Activated CD4-positive, alpha-beta T cell treated with anti-CD3 and anti-CD28 coated beads, Interleukin-2, amount 50 U/mL, for 16 hours (primary cell): ENCODE results near the gene BCL2.
A peak's percentile ranks its signal among the peaks of the same experiment; 100 is the strongest.

Source experiments
- DNase-seq: peaks from one replicate; pipeline ENCODE4 v3.0.0-alpha.2; 2020

BCL2 gene

DNA sequence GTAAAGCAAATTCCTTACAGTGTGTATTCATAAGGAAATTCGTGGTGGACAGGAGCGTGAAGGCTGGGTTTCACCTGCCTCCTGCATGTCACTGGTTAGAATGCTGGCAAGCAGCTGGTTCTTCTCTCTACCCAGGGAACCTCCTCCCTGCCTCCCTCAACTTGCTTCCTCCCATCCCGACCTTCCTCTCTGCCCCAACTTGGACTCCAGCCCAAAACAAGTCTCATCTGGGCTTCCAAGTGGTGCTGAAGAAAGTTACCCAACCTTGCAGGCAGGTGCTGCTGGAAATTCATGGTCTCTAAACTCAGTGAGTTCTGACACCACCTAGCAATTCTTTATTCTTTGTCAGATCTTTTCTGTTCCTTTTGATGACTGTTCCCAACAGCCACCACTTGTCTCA is 184.5 kb downstream of the BCL2 start:
- DNase-seq = no peak

DNA sequence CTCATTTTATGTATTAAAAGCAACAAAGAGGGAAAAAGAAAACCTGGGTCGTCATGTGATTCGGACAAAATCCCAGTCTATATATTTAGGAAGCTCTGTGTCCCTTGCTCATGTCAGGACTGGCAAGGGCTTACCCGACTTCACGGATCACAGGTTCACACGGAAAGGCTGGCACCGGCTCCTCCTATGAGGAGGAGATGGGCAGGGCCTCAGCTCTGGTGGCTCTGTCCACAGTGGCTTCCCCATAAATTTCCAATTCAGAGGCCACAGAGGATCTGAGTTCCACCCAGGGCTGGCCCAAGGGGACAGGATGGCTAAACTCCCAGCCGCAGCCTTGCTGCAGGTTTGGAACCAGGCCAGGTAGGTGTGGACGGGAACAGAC is 186.8 kb downstream of the BCL2 start:
- no peak for DNase-seq

DNA sequence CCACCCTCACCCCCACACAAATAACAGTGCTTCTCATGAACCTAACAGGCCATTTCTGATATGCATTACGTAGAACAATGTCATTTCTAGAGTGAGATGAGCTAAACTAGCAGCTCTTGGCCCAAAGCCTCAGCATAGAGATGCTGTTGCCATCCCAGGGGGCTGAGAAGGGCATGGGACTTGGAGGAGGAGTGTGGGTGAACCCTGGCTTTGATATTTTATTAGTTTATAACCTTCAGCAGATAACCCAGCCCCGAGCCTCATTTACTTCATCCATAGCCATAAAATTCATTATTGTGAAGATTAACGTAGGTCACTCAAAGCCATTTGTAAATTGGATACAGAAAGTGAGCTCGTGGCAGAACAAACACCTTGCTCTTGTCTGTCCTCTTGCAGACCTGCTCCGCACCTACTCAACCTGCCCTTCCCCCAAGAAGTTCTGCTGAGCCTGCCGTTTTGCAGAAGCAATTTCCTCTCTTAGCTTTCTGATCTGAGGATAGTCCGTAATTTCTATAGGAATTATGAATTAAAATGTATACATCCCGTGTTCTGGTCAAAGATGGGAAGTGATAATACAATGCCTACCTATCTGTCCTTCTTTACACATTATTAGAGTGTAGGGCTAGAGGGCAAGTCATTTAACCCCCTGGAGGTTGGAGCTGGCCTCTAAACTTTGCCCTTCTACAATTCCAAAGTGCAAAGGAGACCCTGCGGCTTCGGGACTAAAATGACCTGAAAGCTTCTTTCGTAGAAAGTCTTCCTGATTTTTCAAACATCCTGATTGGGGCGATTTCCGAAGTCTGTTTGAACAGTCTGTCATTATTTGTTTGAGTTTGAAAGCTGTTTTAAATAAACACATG is 187.4 kb downstream of the BCL2 start:
- no peak for DNase-seq

DNA sequence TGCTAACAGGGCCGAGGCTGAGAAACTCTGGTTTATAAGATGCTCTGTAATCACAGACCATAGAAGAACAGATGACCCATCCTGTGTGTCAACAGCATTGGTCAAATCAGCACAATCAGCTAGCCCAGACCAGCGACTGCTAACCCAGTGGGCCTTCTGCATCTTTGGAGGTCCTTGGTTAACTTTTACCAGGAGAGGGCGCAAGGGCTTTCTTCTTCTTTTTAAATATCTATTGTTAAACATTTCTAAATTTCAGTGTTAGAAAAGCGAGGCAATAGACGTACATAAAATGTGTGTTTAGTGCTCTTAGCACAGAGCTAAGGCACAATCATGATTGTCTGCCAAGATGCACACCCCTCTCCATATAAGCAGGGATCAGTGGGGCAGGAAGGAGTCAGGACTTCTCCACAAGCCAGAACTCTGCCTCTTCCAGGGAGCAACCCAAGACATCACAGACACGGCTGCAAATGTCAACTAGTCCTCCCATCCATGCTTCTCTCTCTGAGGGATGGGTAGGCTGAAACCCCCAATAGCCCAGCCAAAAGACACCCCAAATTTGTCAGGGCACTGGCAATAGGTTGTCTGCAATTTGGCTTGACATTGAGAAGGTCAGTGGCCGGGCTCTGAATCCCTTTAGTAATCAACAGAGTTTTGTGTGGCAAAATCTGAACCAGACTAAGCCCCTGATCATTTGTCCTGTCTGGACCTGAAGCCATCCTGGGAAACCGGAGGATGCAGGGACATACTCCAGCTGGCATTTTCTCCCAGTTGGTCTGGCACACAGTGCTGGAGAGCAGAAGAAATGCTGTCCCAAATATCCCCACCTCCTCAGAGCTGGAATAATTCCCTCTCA is 188.2 kb downstream of the BCL2 start:
- DNase-seq = peak; percentile 67

DNA sequence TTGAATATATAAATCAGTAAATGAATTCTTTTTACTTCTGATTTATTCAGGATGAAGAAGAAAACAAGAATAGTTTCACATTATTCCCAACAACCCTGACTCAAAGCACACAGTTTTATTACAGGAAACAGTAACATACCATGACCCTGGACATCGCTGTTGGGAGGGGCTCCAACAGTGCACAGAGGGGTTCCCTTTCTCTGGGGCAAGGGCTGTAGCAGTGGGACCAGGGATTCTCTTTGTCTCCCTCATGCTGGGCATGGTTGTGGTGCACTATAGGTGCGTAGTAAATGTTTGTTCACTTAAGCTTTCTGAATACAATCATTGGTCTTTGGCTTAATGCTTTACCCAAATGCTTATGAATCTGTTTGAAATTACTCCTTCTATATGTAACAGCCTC is 189.4 kb downstream of the BCL2 start:
- DNase-seq = no peak

DNA sequence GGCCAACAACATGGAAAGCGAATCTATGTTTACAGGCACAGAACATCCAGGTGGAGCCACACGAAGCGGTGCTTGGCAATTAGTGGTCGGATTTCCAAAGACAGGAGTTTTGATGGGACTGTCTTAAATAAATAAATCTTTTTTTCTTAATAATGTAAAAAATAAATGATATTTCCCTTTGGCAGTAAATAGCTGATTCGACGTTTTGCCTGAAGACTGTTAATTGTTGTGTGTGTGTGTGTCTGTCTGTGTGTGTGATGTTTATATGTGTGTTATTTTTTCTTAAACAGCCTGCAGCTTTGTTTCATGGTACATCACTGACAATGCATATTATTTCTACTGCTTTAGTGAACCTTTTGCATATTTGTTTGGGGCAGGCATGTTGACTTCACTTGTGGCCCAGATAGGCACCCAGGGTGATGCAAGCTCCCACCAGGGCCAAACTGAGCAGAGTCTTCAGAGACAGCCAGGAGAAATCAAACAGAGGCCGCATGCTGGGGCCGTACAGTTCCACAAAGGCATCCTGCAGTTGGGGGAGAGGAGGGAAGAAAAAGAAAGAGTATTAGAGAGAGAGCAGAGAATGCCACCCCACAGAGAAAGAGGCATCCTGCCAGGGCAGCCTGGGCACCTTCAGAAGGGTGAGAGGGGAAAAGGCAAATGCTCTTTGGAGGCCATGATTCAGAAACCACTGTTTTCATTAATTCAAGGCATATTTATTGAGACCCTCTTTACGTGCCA is 191.2 kb downstream of the BCL2 start:
- no peak for DNase-seq

DNA sequence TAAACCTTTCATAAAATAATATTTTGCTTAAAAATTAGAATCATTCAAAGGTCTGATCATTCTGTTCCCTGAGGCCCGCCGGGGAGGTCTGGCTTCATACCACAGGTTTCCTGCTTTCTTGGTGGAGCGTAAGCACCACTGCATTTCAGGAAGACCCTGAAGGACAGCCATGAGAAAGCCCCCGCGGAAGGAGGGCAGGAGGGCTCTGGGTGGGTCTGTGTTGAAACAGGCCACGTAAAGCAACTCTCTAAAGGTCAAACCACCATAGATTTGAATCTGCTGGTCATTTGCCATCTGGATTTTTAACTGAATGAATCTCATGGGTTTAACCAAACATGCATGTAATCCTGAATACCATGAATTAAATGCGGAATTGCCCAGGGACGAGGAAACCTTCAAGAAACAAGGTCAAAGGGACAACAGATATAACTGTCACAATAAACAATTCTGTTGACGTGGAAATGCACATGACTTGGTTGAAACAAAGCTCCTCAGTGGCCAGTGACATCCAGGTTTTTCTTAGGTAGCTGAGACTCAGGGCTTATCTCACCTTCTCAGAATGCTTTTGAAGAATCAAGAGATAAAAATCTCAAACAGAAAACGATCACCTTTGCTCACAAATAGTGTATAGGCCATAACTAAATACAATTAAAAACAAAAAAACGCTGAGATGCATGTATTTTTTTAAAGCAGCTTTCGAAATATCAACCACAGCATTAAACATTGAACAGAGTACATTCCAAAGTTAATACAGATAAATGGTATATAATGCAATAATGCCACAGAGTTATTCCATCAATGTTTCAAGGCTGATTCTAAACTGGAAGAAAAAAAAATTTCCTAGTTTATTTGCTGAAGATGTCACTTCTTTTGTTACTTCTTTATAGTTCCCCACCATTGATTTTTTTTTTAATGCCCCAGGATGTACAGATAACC is 193.2 kb downstream of the BCL2 start:
- DNase-seq = no peak

DNA sequence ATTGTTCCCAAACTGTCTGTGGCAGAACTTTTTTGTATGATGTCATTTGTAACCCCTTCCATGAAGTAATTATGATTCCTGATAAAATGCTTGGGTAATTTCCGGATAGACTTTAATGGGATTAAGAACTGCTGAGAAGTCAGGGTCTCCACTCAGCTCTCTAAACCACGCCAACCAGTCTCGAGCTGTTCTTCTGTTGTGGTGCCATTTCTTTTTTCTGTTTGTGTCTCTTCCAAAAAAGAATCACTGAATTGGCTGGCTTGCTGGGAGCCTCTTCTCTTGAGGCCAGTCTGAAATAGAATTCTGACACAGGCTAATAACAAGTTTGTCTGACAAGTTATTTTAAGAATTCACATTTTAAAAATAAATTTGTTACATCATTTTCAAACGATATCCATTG is 198.9 kb downstream of the BCL2 start:
- DNase-seq = no peak

DNA sequence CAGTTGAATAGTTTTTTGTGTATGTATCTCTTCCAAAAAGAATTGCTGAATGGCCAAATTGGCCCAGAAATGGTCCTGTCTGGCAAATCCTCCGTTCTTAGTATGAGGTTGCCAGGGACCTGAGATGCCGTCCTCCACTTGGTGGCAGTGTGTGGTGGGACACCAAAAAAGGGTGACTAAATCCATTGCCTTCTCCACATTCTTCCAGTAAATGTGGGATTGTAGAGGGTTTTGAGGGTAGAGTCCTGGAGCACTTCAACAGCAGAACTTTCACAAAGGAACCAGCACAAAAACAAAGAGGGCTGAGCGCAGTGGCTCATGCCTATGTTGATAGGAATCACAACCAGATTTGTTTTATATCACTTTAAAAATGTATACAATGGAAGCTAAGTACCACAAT is 199.9 kb downstream of the BCL2 start:
- DNase-seq = no peak

DNA sequence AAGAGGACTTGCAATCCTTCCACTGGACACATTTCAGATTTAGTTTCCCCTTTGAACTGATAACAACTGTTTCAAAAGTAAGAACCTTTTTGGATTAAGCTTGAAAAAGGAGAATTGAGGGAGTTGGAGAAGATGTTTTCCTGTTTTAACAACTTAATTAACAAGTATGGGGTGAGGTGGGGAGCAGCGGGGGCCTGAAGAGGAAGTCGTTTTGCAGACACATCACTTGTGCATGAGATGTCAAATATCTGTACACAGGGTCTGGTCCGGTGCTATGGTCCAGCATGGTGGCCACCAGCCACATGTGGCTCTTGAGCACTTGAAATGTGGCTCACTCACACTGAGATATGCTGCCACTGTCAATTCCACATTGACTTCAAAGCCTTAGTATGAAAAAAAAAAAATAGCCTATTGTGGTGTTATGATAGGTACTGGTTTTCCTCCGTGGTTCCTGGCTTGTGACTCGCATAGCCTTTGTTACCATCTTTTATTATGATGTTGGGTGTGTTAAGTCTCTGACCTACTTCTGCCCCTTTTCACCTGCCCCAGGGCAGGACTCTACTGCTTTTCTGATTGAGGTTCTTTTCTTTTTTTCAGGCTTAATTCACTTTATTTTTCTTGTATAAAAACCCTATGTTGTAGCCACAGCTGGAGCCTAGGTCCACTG is 205.5 kb downstream of the BCL2 start:
- no peak for DNase-seq

DNA sequence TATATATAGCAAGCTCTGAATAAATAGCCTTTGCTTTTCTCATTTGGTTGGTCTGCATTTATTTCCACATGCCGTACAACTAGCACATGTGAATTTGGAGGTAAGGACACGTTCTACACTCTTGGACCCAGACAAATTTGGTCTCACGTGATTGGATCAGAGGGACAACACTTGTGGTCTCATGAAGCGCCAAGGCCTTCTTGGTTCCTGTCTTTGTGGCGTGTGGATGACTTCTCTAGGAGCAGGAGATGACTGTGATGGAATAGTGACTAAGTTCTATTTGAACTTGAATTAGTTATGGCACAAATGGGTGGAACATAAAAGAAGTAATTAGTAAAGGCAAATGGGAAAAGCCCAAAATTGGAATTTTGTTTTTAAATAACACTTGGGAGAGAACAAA is 206.9 kb downstream of the BCL2 start:
- DNase-seq = no peak

DNA sequence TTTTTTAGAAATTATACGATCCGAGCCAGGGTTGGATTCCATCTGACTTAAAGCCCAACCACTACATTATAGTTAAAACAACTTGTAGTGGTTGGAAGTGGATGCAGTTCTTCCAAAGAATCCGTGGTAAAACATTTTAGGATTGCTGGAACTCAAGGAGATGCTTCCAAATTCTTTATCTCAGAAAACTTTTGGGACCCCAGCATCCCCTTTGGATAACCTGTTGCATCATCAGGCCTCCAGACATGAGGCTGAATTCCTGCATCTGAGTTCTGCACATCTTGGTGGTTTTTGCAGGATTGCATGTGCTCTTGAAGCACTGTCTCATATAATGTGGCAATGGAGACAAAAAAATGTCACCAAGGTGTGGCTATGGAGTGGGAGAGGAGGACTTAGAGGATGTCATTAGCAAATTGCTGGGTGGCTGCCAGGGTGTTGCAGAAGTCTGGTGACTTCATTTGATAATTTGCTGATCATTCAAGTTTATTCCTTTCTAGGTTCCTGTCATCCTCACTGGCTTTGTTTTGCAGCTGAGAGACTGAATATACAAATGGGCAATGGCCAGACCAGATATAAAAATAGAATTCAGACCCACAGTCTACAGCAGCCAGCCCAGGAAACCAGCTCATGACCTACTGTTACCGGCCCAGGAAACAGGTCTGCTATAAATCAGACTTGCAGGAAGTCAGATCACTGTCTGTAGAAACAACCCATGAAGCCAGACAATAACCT is 207.7 kb downstream of the BCL2 start:
- DNase-seq = no peak

DNA sequence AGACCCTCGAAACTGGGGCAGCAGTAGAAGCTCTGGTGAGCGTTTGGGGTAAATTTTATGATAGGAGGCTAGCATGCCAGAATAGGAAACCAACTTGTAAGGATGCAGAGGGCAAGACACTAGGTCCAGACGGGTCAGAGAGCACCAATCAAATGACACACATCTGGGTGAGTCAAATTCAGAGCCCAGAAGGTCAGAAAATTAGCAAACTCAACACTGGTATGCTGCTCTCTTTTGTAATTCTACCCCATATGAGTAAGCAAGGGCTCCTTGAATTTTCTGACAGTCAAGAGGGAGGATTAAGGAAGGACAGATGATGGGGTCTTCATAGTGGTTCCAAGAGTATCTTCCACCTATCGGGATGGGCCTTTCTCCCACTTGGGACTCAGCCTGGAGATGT is 209.8 kb downstream of the BCL2 start:
- peak; percentile 59 for DNase-seq

DNA sequence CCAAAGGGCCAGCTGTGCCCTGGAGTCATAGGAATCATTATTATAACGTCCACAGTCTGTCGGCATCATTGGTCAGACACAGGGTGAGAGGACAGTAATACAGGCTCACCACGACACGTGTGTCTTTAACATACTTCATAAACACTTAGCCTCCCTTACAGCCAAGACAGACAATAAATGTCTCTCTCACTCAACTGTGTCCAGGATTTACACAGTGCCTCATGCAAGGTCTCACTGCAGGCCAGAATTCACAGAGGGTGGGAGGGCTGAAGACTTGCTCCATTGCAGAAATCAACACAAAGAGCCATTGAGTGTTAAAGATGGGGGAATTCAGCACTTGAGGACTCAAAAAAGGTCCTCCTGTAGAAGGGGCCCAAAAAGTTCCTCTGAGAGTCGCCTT is 210.5 kb downstream of the BCL2 start:
- DNase-seq = no peak

DNA sequence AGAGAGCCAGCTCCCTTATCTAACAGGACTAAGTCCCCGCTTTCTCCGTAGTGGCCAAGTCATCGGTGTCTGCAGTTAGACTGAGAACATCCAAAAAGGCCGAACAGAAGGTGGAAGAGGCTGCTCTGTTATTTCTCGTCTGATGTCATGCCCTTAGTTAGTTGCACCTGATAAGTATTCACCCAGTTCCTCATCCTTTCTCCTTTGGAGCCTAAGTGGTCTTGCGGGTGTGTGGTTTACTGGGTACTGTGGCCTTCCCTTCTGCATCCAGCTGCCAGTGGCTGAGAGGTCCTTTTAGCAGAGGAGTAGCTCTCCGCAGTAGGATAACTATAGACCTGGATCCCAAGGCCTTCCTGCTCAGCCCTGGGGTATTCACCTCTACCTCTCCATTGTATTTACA is 211.6 kb downstream of the BCL2 start:
- DNase-seq = no peak

DNA sequence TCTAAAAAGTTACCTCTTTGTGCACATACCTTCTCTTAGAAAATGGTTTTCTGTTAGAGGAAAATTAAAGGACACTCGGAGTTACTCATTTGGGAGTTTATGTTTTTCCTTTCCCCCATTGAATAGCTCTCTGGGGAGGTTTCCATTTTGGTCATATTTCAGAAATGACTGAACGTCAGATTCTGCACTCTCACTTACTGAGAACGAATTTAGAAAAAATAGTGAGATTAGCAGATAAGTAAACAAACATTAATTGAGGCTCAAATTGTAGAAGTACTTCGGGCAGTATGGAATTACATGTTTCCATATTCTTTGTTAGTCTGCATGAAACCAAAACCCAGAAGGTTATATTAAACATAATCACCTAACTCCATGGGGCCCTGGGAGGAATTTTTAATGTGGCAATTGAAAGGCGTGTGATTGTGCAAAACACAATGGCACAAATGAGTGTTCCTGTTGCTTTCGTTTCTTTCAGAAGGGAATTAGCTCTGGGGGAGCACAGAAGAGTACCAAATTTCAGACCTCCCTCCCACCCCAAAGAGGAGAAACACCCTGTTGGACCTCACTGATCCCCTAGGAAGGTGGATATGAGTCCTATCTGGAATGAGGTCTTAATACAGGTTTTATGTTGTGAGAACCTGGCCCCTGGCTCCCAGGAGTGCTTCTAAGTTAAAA is 212.3 kb downstream of the BCL2 start:
- peak; percentile 81 for DNase-seq

DNA sequence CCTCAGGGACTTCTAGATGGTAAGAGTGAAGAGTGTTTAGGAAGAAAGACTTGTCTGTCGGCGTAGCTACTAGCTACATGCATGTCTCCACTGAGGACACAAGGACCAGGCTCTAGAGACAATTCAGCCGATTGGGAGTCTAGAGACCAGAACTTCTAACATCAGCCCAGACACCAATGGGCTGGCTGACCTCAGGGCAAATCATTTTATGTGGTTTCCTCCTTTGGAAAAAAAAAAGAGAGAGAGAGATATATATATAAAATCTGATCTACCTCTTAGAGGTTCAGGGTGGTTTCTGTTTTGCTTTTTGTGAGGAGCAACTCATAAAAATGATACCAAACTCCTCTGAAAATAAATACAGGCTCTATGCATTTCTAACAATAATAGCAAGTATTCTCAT is 212.8 kb downstream of the BCL2 start:
- peak; percentile 43 for DNase-seq

DNA sequence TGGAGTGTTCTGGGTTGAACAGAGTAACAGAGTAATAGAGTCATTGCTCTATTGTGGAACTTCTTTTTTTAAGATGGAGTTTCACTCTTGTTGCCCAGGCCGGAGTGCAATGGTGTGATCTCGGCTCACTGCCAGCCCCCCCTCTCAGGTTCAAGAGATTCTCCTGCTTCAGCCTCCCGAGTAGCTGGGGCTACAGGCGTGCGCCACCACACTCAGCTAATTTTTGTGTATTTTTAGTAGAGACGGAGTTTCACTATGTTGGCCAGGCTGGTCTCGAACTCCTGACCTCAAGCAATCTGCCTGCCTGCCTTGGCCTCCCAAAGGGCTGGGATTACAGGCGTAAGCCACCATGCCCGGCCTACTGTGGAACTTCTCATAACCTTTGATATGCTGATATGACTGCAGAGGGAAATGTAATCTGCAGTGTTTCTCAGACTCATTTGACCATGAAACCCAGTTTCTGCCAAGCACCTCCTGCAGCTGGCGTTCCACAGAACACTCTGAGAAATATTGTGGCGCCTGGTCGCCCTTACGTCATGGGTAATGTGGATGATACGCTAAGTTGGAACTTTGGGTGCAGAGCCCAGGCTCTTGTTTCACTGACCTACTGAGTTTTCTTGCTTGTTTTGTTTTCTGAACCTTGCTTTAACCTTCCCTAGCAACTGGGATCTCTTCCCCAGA is 213.8 kb downstream of the BCL2 start:
- no peak for DNase-seq

DNA sequence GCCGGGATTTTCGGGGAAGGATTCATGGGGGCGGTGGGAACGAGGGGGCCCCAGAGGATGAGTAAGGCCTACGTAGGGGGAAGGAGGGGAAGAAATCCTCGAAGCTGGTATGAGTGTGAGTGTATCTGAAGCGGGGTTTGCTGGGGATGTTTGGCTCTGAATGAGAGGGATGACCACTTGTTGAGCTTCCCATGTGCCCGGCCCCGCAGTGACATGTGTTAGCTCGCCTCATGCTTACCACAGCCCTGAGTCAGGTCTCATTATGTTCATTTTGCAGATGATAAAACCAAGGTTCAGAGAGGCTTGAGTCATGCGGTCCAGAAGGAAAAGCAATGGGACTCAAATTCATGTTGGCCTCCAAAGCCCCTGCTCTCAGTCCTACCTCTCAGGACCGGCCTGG is 214.7 kb downstream of the BCL2 start:
- no peak for DNase-seq
